Neuronal stem cell (in vitro differentiated cells): ENCODE results near the gene ST6GAL1.
"Not testable (repeated sequence)": the region's sequence is repeated elsewhere in the genome, so short reads cannot be mapped to it uniquely, and the experiment has no call there.

Source experiments
- DNase-seq: peaks from one replicate; pipeline ENCODE4 v3.0.0-alpha.2; 2013; ENCODE audit warnings: low spot score
- H2AFZ ChIP-seq: one replicate; pipeline ENCODE4 v1.6.1; 2013; ENCODE audit warnings: mild to moderate bottlenecking, low read length, inconsistent platforms
- H2AK5ac ChIP-seq: 2 replicates; pipeline ENCODE4 v1.6.1; 2013; ENCODE audit warnings: low read depth, mild to moderate bottlenecking, inconsistent platforms, low read length, moderate library complexity, mixed read lengths
- H2BK120ac ChIP-seq: 2 replicates; pipeline ENCODE4 v1.6.1; 2013; ENCODE audit warnings: low read depth, mild to moderate bottlenecking, inconsistent platforms, low read length, moderate library complexity, mixed read lengths
- H2BK12ac ChIP-seq: one replicate; pipeline ENCODE4 v1.6.1; 2013; ENCODE audit warnings: low read length, inconsistent platforms
- H2BK15ac ChIP-seq: 2 replicates; pipeline ENCODE4 v1.6.1; 2013; ENCODE audit warnings: mild to moderate bottlenecking, low read length, inconsistent platforms, mixed read lengths
- H2BK5ac ChIP-seq: one replicate; pipeline ENCODE4 v1.6.1; 2013; ENCODE audit warnings: inconsistent platforms, mild to moderate bottlenecking, low read length, moderate library complexity
- H3K14ac ChIP-seq: one replicate; pipeline ENCODE4 v1.6.1; 2013; ENCODE audit warnings: low read length, inconsistent platforms
- H3K18ac ChIP-seq: 2 replicates; pipeline ENCODE4 v1.6.1; 2013; ENCODE audit warnings: low read length, inconsistent platforms
- H3K23ac ChIP-seq: 2 replicates; pipeline ENCODE4 v1.6.1; 2013; ENCODE audit warnings: low read depth, mild to moderate bottlenecking, mixed read lengths, low read length, inconsistent platforms; ENCODE audit not compliant: poor library complexity
- H3K27ac ChIP-seq: replicated peaks from 3 replicates; pipeline ENCODE4 v1.5.1; 2013; ENCODE audit warnings: low read length, inconsistent platforms
- H3K27me3 ChIP-seq, 3 experiments: 2 replicates each; pipeline ENCODE4 v1.6.1; 2013; ENCODE audit warnings: low read length in 3 of 3, mild to moderate bottlenecking in 2 of 3, inconsistent platforms in 1 of 3, low read depth in 1 of 3, mixed read lengths in 1 of 3, moderate library complexity in 1 of 3; ENCODE audit not compliant: control insufficient read depth in 3 of 3, insufficient read depth in 3 of 3
- H3K36me3 ChIP-seq, 2 donors: replicated peaks in 1 of 2; 2 replicates each; pipeline ENCODE4 v1.6.1; 2013; ENCODE audit warnings: low read length in 2 of 2; ENCODE audit not compliant: control insufficient read depth in 2 of 2, insufficient read depth in 2 of 2
- H3K4ac ChIP-seq: 2 replicates; pipeline ENCODE4 v1.6.1; 2013; ENCODE audit warnings: inconsistent platforms, mild to moderate bottlenecking, low read length, moderate library complexity
- H3K4me1 ChIP-seq, 2 donors: 1 replicate in 1 of 2; 2 replicates in 1 of 2; pipeline ENCODE4 v1.6.1; 2013; ENCODE audit warnings: low read length in 2 of 2, low read depth in 1 of 2; ENCODE audit not compliant: control insufficient read depth in 2 of 2, insufficient read depth in 1 of 2
- H3K4me2 ChIP-seq: one replicate; pipeline ENCODE4 v1.6.1; 2013; ENCODE audit warnings: mild to moderate bottlenecking, low read length, inconsistent platforms; ENCODE audit not compliant: insufficient read depth, poor library complexity, severe bottlenecking
- H3K4me3 ChIP-seq, 2 donors: 2 replicates each; pipeline ENCODE4 v1.5.1; 2013; ENCODE audit warnings: low read length in 2 of 2, mild to moderate bottlenecking in 2 of 2, inconsistent platforms in 1 of 2, moderate library complexity in 1 of 2
- H3K79me1 ChIP-seq: one replicate; pipeline ENCODE4 v1.6.1; 2013; ENCODE audit warnings: low read depth, mild to moderate bottlenecking, inconsistent platforms, low read length, moderate library complexity
- H3K9ac ChIP-seq: one replicate; pipeline ENCODE4 v1.6.1; 2013; ENCODE audit warnings: mild to moderate bottlenecking, low read depth, low read length, inconsistent platforms; ENCODE audit not compliant: poor library complexity
- H3K9me3 ChIP-seq, 2 donors: replicated peaks in 1 of 2; 2 replicates each; pipeline versions ENCODE3 to v1.6.1; 2013; ENCODE audit warnings: low read length in 2 of 2, mild to moderate bottlenecking in 2 of 2, inconsistent platforms in 1 of 2, low read depth in 1 of 2, mixed read lengths in 1 of 2, moderate library complexity in 1 of 2; ENCODE audit not compliant: control insufficient read depth in 2 of 2, insufficient read depth in 1 of 2
- H4K8ac ChIP-seq: one replicate; pipeline ENCODE4 v1.6.1; 2013; ENCODE audit warnings: low read depth, mild to moderate bottlenecking, inconsistent platforms, low read length, moderate library complexity
- H4K91ac ChIP-seq: one replicate; pipeline ENCODE4 v1.6.1; 2013; ENCODE audit warnings: low read length, low read depth, mild to moderate bottlenecking, inconsistent platforms; ENCODE audit not compliant: poor library complexity
- WGBS, 2 donors: extraction: QIAGEN DNeasy Blood & Tissue Kit; methylation state at CpG; one replicate each; pipeline ENCODE4 v1.1.7; 2013; ENCODE audit warnings: missing lambda C conversion rate in 2 of 2, mixed read lengths in 1 of 2; ENCODE audit not compliant: insufficient read length in 2 of 2, insufficient replicate concordance in 1 of 2; ENCODE audit errors: extremely low coverage in 2 of 2; 5-methylcytosine and 5-hydroxymethylcytosine counted together

ST6GAL1 gene

DNA sequence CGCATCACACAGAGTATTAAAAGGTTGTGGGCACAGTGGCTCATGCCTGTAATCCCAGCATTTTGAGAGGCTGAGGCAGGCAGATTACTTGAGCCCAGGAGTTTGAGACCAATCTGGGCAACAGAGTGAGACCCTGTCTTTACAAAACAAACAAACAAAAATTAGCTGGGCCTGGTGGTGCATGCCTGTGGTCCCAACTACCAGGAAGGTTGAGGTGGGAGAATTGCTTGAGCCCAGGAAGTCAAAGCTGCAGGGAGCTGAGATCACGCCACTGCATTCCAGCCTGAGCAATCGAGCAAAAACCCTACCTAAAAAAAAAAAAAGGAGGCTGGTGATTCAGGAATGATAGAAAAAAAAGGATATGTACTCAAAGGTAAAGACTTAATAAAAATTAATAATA lies 28.2 kb upstream of the ST6GAL1 start:
- Histone ChIP-seq H3K9ac (no peak overlapping the region), H3K4ac (no peak overlapping the region), H3K4me2 (no peak overlapping the region), H3K9me3 (no peaks in the 10 kb centered on the region), H4K8ac (no peak overlapping the region), H4K91ac (no peak overlapping the region), H2BK12ac (no peak overlapping the region), H3K23ac (no peak overlapping the region), H3K27me3 (peaks cover 0 to 2% (median 0%) of the 10 kb centered on the region in 3 experiments), H2AFZ (no peak overlapping the region), H2AK5ac (no peak overlapping the region), H3K4me3 (no peak overlapping the region), H3K36me3 (no peaks in the 10 kb centered on the region), H2BK15ac (no peak overlapping the region), H3K18ac (no peak overlapping the region), H2BK120ac (no peak overlapping the region), H3K27ac (no peak overlapping the region), H2BK5ac (no peak overlapping the region), H3K14ac (no peak overlapping the region), H3K4me1 (no peaks in the 10 kb centered on the region), H3K79me1 (no peaks in the 10 kb centered on the region)
- WGBS, 2 donors, result no CpG with 5 or more reads among the region's 3 CpGs
- DNase-seq, result no peak

DNA sequence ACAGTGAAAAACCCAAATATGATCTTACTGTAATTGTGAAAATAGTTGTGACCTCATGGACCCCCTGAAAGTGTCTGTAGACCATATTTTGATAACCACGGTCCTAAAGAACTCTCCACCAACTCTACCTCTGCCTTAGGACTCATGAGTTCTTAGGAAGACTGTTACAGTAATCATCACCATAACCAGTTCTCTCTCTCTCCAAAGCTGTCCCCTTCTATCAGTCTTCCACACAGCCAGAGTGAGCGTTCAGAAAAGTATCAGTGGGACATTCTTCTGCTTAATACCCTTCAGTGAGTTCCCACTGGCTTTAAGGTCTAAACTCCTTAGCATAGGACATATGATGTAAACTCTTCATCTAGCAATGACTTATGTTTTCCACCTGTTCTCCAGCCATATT lies 27.6 kb upstream of the ST6GAL1 start:
- no peak overlapping the region for H3K4me2 ChIP-seq
- H3K27me3 ChIP-seq, result peaks cover 0 to 2% (median 0%) of the 10 kb centered on the region in 3 experiments
- no peaks in the 10 kb centered on the region for H3K4me1 ChIP-seq
- H3K36me3 ChIP-seq, result no peaks in the 10 kb centered on the region
- no peak overlapping the region for H3K18ac ChIP-seq
- H3K23ac ChIP-seq, result no peak overlapping the region
- no peak overlapping the region for H4K91ac ChIP-seq
- H3K79me1 ChIP-seq, result no peaks in the 10 kb centered on the region
- H2BK12ac ChIP-seq, result no peak overlapping the region
- WGBS, 2 donors, result no CpG with 5 or more reads among the region's 2 CpGs
- H3K9ac ChIP-seq, result no peak overlapping the region
- H3K9me3 ChIP-seq, result no peaks in the 10 kb centered on the region
- no peak for DNase-seq
- H3K14ac ChIP-seq, result no peak overlapping the region
- H3K27ac ChIP-seq, result no peak overlapping the region
- H2BK120ac ChIP-seq, result no peak overlapping the region
- H3K4me3 ChIP-seq, result no peak overlapping the region
- no peak overlapping the region for H2AK5ac ChIP-seq
- H3K4ac ChIP-seq, result no peak overlapping the region
- no peak overlapping the region for H2AFZ ChIP-seq
- no peak overlapping the region for H2BK15ac ChIP-seq
- H4K8ac ChIP-seq, result no peak overlapping the region
- H2BK5ac ChIP-seq, result no peak overlapping the region

DNA sequence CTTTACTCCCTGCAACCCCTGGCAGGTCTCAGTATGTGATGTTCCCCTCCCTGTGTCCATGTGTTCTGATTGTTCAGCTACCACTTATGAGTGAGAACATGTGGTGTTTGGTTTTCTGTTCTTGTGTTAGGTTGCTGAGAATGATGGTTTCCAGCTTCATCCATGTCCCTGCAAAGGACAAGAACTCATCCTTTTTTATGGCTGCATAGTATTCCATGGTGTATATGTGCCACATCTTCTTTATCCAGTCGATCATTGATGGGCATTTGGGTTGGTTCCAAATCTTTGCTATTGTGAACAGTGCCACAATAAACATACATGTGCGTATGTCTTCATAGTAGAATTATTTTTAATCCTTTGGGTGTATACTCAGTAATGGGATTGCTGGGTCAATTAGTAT lies 26.6 kb upstream of the ST6GAL1 start:
- no CpG with 5 or more reads among the region's 2 CpGs for WGBS, 2 donors

DNA sequence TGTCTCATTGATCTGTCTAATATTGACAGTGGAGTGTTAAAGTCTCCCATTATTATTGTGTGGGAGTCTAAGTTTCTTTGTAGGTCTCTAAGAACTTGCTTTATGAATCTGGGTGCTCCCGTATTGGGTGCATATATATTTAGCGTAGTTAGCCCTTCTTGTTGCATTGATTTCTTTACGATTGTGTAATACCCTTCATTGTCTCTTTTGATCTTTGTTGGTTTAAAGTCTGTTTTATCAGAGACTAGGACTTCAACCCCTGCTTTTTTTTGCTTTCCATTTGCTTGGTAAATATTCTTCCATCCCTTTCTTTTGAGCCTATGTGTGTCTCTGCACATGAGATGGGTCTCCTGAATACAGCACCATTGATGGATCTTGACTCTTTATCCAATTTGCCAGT lies 23.3 kb upstream of the ST6GAL1 start:
- no CpG with 5 or more reads among the region's 3 CpGs for WGBS, 2 donors
- H3K4me1 ChIP-seq, result not testable (repeated sequence)

More for the DNA sequence above, 26.6 kb upstream of the ST6GAL1 start:
- H3K23ac ChIP-seq, H3K79me1 ChIP-seq, H3K27ac ChIP-seq, H3K18ac ChIP-seq, H2BK15ac ChIP-seq, H4K8ac ChIP-seq, H3K9me3 ChIP-seq, H2BK12ac ChIP-seq, H2BK5ac ChIP-seq, H3K36me3 ChIP-seq, H3K4me2 ChIP-seq, H3K4ac ChIP-seq, H3K4me1 ChIP-seq, H2BK120ac ChIP-seq, H3K27me3 ChIP-seq, H2AFZ ChIP-seq, H4K91ac ChIP-seq, H2AK5ac ChIP-seq, H3K9ac ChIP-seq, DNase-seq, H3K4me3 ChIP-seq, H3K14ac ChIP-seq: not testable (repeated sequence)

More for the DNA sequence above, 23.3 kb upstream of the ST6GAL1 start:
- not testable (repeated sequence) for H3K9ac ChIP-seq, H3K27me3 ChIP-seq, H2BK5ac ChIP-seq, DNase-seq, H3K9me3 ChIP-seq, H3K79me1 ChIP-seq, H3K18ac ChIP-seq, H3K36me3 ChIP-seq, H2BK12ac ChIP-seq, H2BK15ac ChIP-seq, H3K4me3 ChIP-seq, H3K27ac ChIP-seq, H2AK5ac ChIP-seq, H3K23ac ChIP-seq, H2AFZ ChIP-seq, H3K4ac ChIP-seq, H4K8ac ChIP-seq, H2BK120ac ChIP-seq, H4K91ac ChIP-seq, H3K4me2 ChIP-seq, H3K14ac ChIP-seq
